Epithelial cell of esophagus (primary cell): ENCODE data around the gene RAP2A.

Source experiments
- DNase-seq: peaks from one replicate; pipeline ENCODE4 v3.0.0; 2010; ENCODE audit warnings: low read depth
- H3K4me3 ChIP-seq: 2 replicates; pipeline ENCODE4 v1.5.1; 2011; ENCODE audit warnings: mild to moderate bottlenecking, low read length, control low read depth
- TF ChIP-seq, protein P1 (sequence below): IDR thresholded peaks from 2 replicates; pipeline ENCODE4 v1.5.1; 2011; ENCODE audit warnings: low read depth, mild to moderate bottlenecking, low read length, control low read depth, inconsistent platforms; ENCODE audit not compliant: insufficient read depth; ENCODE audit errors: missing control alignments

RAP2A gene

DNA sequence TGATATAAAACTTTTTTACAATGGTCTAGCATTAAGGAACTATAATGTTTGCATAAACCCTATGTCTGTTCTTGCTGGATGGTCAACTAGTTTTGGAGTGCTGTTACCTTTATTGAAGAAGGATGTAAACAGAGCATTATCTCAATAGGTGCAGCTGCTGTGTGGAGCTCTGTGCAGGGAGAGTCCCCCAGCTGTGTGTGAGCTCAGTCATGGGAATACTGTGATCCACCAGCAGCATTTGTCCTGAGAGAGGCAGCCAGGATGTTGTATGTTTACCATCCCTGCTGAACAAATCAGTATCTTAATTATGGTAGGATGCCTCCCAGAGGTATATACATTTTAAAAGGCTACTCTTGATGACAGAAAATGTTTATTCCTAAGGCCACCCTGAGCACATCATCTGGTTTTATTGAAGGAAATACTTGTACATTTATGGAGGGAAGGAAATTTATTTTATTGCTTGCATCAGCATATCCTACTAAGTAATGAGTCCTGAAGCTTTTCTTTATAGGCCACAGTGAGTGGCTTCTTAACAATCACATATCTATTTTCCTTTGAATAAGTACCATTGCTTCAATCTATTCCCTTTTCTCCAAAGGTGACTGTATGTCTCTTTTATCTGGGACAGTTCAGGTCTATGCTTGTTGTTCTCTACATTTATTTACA, 11.7 kb downstream of the RAP2A start:
- no peak for DNase-seq
- H3K4me3 ChIP-seq: no peak overlapping the region
- TF ChIP-seq, protein P1, sequence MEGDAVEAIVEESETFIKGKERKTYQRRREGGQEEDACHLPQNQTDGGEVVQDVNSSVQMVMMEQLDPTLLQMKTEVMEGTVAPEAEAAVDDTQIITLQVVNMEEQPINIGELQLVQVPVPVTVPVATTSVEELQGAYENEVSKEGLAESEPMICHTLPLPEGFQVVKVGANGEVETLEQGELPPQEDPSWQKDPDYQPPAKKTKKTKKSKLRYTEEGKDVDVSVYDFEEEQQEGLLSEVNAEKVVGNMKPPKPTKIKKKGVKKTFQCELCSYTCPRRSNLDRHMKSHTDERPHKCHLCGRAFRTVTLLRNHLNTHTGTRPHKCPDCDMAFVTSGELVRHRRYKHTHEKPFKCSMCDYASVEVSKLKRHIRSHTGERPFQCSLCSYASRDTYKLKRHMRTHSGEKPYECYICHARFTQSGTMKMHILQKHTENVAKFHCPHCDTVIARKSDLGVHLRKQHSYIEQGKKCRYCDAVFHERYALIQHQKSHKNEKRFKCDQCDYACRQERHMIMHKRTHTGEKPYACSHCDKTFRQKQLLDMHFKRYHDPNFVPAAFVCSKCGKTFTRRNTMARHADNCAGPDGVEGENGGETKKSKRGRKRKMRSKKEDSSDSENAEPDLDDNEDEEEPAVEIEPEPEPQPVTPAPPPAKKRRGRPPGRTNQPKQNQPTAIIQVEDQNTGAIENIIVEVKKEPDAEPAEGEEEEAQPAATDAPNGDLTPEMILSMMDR: no peak

DNA sequence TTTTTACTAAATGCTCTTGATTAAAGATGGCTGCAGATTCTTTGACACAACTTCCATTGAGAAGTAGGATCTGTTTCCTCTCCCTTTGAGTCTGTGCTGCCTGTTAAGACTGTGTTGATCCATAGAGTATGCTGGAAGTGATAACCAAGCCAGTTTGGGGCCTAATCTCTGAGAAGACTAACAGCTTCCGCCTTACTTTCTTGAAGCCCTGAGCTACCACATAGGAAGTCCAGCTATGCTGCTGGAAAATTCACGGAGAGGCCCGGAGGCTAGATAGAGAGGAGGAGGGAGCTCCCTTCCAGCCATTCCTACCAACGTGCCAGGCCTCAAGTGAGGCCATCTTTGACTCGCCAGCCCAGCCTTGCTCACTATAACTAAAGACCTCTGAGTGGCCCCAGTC, 12.5 kb downstream of the RAP2A start:
- no peak overlapping the region for H3K4me3 ChIP-seq
- DNase-seq: no peak
- TF ChIP-seq, protein P1: no peak

GRCh38 chr13:97448503-97449251, 14.7 kb downstream of the RAP2A start:
- DNase-seq: no peak
- TF ChIP-seq, protein P1: no peak
- no peak overlapping the region for H3K4me3 ChIP-seq

DNA sequence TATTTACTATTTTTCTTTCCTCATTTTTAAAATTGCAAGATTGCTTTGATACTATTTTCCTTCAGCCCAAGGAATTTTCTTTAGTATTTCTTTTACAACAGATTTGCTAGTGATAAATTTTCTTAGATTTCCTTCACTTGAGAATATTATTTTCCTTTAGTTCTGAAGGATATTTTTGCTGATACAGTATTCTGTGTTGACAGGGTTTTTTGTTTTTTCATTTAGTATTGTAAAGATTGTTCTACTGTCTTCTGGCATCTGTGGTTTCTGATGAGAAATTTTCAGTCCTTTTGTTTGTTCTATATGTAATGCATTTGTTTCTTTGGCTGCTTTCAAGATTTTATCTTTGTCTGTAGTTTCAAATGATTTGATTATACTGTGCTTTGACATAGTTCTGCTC, 20.7 kb downstream of the RAP2A start:
- no peak for DNase-seq
- TF ChIP-seq, protein P1: no peak
- no peak overlapping the region for H3K4me3 ChIP-seq

- TF ChIP-seq, protein P1: no peak
- H3K4me3 ChIP-seq: no peak overlapping the region
- no peak for DNase-seq
These were observed 22.1 kb downstream of the RAP2A start for GRCh38 chr13:97456047-97456446.

DNA sequence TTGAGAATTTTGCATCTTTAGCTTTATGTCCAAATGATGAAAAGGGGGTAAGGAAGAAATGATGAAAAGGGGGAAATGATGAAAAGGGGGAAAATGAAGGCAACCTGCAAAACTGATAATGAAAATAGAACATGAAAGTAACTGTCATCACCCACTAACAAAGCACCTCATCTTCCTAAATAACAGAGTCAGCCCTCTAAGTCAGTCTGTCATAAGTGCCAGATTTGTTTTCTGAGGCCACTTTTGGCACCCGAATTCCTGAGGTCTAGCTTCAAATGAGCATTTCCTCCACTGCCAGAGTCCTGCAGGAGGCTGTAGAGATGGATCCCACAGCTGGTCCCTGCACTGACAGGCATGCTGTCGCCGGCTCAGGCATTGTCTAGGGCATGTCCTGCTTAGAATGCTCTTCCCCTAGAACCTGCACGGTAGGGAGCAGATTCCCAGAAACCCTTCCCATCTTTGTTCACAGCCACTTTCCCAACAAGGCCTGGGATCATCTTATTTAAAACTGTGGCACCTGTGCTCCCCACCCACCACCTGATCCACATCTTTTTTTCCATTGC, 25.3 kb downstream of the RAP2A start:
- no peak for DNase-seq
- TF ChIP-seq, protein P1: no peak
- H3K4me3 ChIP-seq: no peak overlapping the region
